ENCODE data around the gene AFF2. TPM values are rescaled to one million over a fixed set of nuclear protein-coding genes. Genes with fewer than 3 reads are reported as not detected.

AFF2 gene
- total and polyA plus RNA-seq, 2 donors from 2014 or later, result 0.09 to 5.7 TPM

DNA sequence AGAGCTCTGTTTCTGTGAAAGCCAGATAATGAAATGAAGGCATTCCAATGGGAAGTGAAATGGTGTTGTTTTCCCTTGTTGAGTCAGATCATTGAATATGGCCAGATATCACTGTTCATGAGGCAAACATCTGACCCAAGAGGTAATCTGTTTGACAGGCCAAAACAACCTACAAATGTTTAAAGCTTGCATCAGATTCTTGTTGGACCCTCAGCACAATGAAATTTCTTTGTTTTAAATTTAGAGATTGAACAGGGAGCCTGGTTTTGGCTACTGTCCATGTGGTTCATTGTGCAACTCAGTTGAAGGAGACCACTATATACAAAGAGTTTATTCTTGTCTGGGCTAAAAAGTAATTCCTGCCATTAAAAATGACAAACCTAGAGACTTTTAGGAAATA, 159.1 kb downstream of the AFF2 start:
- FAIRE-seq (no peak), DNase-seq (no peak)
- H3K4me1 ChIP-seq (ENCODE audit: control insufficient read depth in 2 of 3, insufficient read depth in 2 of 3, low read depth in 1 of 3, low read length in 3 of 3), result no peaks in the 10 kb centered on the region
- H3K4me3 ChIP-seq (ENCODE audit: low read length in 3 of 3), result no peak overlapping the region
- H3K9ac ChIP-seq (ENCODE audit: low read length in 3 of 3), result no peak overlapping the region
- no peaks in the 10 kb centered on the region for H3K9me3 ChIP-seq (ENCODE audit: control insufficient read depth in 2 of 3, insufficient read depth in 1 of 3, low read length in 3 of 3)
- TF ChIP-seq, protein P1, sequence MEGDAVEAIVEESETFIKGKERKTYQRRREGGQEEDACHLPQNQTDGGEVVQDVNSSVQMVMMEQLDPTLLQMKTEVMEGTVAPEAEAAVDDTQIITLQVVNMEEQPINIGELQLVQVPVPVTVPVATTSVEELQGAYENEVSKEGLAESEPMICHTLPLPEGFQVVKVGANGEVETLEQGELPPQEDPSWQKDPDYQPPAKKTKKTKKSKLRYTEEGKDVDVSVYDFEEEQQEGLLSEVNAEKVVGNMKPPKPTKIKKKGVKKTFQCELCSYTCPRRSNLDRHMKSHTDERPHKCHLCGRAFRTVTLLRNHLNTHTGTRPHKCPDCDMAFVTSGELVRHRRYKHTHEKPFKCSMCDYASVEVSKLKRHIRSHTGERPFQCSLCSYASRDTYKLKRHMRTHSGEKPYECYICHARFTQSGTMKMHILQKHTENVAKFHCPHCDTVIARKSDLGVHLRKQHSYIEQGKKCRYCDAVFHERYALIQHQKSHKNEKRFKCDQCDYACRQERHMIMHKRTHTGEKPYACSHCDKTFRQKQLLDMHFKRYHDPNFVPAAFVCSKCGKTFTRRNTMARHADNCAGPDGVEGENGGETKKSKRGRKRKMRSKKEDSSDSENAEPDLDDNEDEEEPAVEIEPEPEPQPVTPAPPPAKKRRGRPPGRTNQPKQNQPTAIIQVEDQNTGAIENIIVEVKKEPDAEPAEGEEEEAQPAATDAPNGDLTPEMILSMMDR (IDR thresholded peaks at IDR 0.05; ENCODE audit: borderline replicate concordance, extremely low read depth, insufficient read depth), result no peak
- no peaks in the 10 kb centered on the region for H3K36me3 ChIP-seq (ENCODE audit: control insufficient read depth in 2 of 3, insufficient read depth in 3 of 3, low read length in 3 of 3)
- intact Hi-C loops (cut with DNase I), result no loop called here
- no peaks in the 10 kb centered on the region for H3K27me3 ChIP-seq (ENCODE audit: control insufficient read depth, insufficient read depth, low read length)
- H3K27ac ChIP-seq (ENCODE audit: low read depth in 2 of 2, low read length in 2 of 2), result no peak overlapping the region

DNA sequence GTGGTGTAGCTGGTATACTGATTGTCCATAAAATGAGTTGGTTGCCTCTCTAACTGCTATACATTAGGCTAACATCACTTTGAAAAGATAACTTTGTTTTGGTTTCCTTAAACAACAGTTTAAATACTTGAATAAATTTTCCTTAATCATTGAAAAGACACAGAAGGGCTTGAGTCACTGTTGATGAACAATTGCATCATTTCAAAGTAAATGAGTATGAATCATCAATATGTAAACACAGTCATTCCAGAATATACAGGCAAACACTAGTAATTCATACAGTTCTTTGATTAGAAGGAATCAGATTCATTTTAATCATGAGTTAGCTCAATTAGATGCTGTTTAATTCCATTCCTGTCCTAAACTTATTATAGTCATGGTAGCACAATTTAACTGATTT, 160.6 kb downstream of the AFF2 start:
- TF ChIP-seq, protein P1 (IDR thresholded peaks at IDR 0.05; ENCODE audit: borderline replicate concordance, extremely low read depth, insufficient read depth), result no peak
- H3K4me3 ChIP-seq (ENCODE audit: low read length in 3 of 3), result no peak overlapping the region
- no peak overlapping the region for H3K27ac ChIP-seq (ENCODE audit: low read depth in 2 of 2, low read length in 2 of 2)
- no peaks in the 10 kb centered on the region for H3K27me3 ChIP-seq (ENCODE audit: control insufficient read depth, insufficient read depth, low read length)
- H3K9ac ChIP-seq (ENCODE audit: low read length in 3 of 3), result no peak overlapping the region
- H3K9me3 ChIP-seq (ENCODE audit: control insufficient read depth in 2 of 3, insufficient read depth in 1 of 3, low read length in 3 of 3), result no peaks in the 10 kb centered on the region
- no peaks in the 10 kb centered on the region for H3K36me3 ChIP-seq (ENCODE audit: control insufficient read depth in 2 of 3, insufficient read depth in 3 of 3, low read length in 3 of 3)
- FAIRE-seq (no peak), DNase-seq (no peak)
- intact Hi-C loops (cut with DNase I), result no loop called here
- H3K4me1 ChIP-seq (ENCODE audit: control insufficient read depth in 2 of 3, insufficient read depth in 2 of 3, low read depth in 1 of 3, low read length in 3 of 3), result no peaks in the 10 kb centered on the region

DNA sequence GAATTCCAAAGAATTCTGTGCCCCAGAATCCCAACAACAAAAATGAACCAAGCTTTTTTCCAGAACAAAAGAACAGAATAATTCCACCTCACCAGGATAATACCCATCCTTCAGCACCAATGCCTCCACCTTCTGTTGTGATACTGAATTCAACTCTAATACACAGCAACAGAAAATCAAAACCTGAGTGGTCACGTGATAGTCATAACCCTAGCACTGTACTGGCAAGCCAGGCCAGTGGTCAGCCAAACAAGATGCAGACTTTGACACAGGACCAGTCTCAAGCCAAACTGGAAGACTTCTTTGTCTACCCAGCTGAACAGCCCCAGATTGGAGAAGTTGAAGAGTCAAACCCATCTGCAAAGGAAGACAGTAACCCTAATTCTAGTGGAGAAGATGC, 161.6 kb downstream of the AFF2 start:
- Histone ChIP-seq H3K9ac (ENCODE audit: low read length in 3 of 3) (no peak overlapping the region), H3K27me3 (ENCODE audit: control insufficient read depth, insufficient read depth, low read length) (no peaks in the 10 kb centered on the region), H3K27ac (ENCODE audit: low read depth in 2 of 2, low read length in 2 of 2) (no peak overlapping the region), H3K9me3 (ENCODE audit: control insufficient read depth in 2 of 3, insufficient read depth in 1 of 3, low read length in 3 of 3) (no peaks in the 10 kb centered on the region), H3K36me3 (ENCODE audit: control insufficient read depth in 2 of 3, insufficient read depth in 3 of 3, low read length in 3 of 3) (no peaks in the 10 kb centered on the region), H3K4me3 (ENCODE audit: low read length in 3 of 3) (no peak overlapping the region), H3K4me1 (ENCODE audit: control insufficient read depth in 2 of 3, insufficient read depth in 2 of 3, low read depth in 1 of 3, low read length in 3 of 3) (no peaks in the 10 kb centered on the region)
- intact Hi-C loops (cut with DNase I), result no loop called here
- FAIRE-seq (no peak), DNase-seq (no peak)
- TF ChIP-seq, protein P1 (IDR thresholded peaks at IDR 0.05; ENCODE audit: borderline replicate concordance, extremely low read depth, insufficient read depth), result no peak

DNA sequence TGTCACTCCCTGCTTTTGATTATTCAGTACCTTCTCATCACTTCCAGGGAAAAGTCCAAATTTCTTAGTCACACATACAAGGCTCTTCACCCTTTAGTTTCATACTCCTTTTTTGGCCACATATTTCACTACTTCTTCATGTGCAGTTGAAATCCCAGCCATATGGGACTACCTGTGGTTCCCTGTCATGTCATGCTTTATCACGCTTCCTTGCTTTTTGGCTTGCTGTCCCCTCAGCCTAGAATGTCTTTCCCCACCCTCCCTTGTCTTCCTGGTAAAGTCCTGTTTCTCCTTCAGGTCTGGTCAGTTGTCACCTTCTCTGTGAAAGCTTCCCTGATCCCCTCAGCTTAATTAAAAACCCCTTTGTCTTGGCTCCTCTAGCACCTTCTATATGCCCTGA, 163.8 kb downstream of the AFF2 start:
- Histone ChIP-seq H3K9me3 (ENCODE audit: control insufficient read depth in 2 of 3, insufficient read depth in 1 of 3, low read length in 3 of 3) (no peaks in the 10 kb centered on the region), H3K9ac (ENCODE audit: low read length in 3 of 3) (no peak overlapping the region), H3K27me3 (ENCODE audit: control insufficient read depth, insufficient read depth, low read length) (no peaks in the 10 kb centered on the region), H3K27ac (ENCODE audit: low read depth in 2 of 2, low read length in 2 of 2) (no peak overlapping the region), H3K4me3 (ENCODE audit: low read length in 3 of 3) (no peak overlapping the region), H3K36me3 (ENCODE audit: control insufficient read depth in 2 of 3, insufficient read depth in 3 of 3, low read length in 3 of 3) (no peaks in the 10 kb centered on the region), H3K4me1 (ENCODE audit: control insufficient read depth in 2 of 3, insufficient read depth in 2 of 3, low read depth in 1 of 3, low read length in 3 of 3) (no peaks in the 10 kb centered on the region)
- DNase-seq, result no peak
- FAIRE-seq, result no peak
- intact Hi-C loops (cut with DNase I), result no loop called here
- TF ChIP-seq, protein P1 (IDR thresholded peaks at IDR 0.05; ENCODE audit: borderline replicate concordance, extremely low read depth, insufficient read depth), result no peak
